Posterior cingulate gyrus (tissue), 11 donors: ENCODE data around the gene EEF1A1.
"Not testable (repeated sequence)": the region's sequence is repeated elsewhere in the genome, so short reads cannot be mapped to it uniquely, and the experiment has no call there.

Source experiments
- DNase-seq, 10 donors: peaks; one replicate each; pipeline versions ENCODE4 v3.0.0 to v3.0.0-alpha.2; 2020 to 2021; ENCODE audit warnings: mixed read lengths in 3 of 10
- intact Hi-C: fragments of 100-400 bp; cut with DNase I; formaldehyde crosslinking; loops from one replicate; pipeline ENCODE4 v1.15.1; 2023

EEF1A1 gene

DNA sequence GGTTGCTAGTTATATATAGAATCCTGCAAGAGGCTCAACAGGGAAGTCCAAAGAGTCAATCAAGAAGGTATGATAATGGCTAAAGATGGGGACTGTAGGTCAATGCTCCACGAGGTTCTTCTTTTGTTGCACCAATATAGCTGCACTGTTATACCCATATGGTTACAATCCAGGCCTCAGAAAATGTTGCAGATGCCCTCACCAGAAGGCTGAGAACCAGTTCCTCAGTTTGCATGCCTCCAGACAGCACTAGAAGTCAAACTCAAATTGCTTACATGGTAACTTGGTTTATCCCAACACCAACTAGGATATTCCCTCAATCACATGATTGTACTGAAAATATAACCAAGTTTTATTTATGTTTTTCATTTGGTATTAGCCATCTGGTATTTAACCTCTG is 12.1 kb downstream of the EEF1A1 start:
- no peak for DNase-seq
- intact Hi-C loops: no loop called here

DNA sequence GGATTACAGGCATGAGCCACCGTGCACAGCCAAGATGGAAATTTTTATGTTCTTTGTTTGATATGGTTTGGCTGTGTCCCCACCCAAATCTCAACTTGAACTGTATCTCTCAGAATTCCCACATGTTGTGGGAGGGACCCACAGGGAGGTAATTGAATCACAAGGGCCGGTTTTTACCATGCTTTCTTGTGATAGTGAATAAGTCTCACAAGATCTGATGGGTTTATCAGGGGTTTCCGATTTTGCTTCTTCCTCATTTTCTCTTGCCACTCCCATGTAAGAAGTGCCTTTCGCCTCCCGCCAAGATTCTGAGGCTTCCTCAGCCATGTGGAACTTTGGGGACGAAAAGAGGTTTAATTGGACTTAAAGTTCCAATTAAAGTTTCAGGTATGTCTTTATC is 14.6 kb downstream of the EEF1A1 start:
- intact Hi-C loops: no loop called here

DNA sequence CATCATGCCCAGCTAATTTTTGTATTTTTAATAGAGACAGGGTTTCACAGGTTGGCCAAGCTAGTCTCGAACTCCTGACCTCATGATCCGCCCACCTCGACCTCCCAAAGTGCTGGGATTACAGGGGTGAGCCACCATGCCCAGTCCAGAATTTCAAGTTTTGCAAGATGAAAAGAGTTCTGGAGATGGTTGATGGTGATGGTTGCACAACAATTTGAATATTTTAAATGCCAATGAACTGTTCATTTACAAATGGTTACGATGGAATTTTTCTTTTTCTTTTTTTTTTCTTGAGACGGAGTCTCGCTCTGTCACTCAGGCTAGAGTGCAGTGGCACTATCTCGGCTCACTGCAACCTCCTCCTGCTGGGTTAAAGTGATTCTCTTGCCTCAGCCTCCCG is 15.1 kb downstream of the EEF1A1 start:
- DNase-seq, intact Hi-C loops: not testable (repeated sequence)

More for the DNA sequence above, 14.6 kb downstream of the EEF1A1 start:
- no peak for DNase-seq

DNA sequence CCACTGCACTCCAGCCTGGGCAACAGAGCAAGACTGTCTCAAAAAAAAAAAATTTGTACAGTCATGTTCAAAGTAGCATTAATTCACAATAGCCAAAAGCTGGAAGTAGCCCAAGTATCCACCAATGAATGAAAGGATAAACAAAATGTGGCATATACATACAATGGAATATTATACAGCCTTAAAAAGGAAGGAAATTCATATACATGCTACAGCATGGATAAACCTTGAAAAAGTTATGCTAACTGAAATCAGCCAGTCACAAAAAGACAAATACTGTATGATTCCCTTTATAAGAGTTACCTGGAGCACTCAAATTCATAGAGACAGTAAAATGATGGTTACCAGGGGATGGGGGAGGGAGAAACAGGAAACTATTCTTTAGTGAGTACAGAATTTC is 15.7 kb downstream of the EEF1A1 start:
- intact Hi-C loops: no loop called here

DNA sequence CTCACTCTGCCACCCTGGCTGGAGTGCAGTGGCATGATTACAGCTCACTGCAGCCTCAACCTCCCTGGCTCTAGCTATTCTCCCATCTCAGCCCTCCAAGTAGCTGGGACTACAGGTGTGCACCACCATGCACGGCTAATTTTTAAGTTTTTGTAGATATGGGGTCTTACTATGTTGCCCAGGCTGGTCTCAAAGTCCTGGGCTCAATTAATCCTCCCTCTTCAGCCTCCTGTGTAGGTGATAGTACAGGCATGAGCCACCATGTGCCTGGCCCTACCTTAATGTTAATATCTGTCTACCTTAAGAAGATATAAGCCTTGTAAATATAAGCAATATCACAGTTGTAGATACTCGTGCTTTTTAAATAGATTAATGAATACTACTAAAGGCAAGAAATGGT is 16.7 kb downstream of the EEF1A1 start:
- DNase-seq: no peak
- intact Hi-C loops: no loop called here

More for the DNA sequence above, 15.7 kb downstream of the EEF1A1 start:
- no peak for DNase-seq

DNA sequence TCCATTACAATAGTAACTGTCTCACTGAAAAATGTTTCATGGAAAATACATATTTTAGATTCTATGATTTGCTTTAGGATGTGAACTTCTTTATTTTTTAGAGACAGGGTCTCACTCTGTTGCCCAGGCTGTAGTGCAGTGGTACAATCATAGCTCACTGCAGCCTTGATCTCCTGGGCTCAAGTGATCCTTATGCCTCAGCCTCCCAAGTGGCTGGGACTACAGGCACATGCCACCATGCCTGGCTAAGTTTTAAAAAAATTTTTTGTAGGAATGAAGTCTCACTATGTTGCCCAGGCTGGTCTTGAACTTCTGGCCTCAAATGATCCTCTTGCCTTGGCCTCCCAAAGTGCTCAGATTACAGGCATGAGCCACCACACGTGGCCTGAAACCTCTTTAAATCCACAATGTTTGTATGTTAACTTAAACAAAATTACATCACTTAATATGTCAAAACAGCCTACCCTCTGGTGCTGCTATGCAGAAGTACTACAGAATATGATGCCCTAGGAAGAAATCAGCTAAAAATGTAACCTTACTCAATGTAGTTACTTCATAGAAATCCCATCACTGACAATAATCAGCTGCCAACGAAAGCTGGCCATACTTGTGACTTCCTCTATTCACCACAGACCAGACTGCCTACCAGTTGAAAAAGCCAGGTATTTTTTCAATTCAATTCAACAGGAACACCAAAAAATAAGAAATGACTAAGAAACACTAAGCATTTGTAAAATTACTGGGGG is 17.6 kb downstream of the EEF1A1 start:
- no peak for DNase-seq
- intact Hi-C loops: no loop called here

DNA sequence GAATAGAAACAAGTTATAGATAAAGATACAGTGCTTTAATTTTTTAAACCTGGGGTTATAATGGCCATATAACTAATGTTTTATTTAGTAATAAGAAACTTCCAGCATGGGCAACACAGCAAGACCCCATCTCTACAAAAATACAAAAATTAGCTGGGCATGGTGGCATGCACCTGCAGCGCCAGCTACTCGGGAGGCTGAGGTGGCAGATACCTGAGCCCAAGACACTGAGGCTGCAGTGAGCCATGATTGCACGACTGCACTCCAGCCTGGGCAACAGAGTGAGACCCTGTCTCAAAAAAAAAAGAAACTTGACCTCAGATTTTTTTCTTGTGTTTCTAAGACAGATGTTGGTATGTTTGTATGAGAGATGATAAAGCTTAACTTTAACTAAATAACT is 22.9 kb downstream of the EEF1A1 start:
- DNase-seq: no peak
- intact Hi-C loops: no loop called here

DNA sequence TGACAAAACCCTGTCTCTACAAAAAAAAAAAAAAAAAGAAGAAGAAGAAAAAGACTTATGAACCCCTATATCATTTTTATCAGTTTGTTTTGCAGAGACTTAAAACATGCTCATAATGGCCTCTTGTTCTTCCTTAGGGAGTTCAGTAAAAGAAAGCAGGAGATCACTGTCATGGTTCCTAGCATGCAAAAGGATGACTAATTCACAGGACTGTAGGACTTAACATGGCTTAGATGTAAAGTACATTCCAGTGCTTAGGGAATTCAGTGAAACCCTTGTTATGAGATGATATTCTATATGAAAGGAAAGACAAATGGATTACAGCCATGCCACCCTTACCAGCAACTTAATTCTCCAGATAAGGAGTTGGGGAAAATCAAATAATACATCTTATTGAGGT is 29.5 kb downstream of the EEF1A1 start:
- intact Hi-C loops: no loop called here
- no peak for DNase-seq

DNA sequence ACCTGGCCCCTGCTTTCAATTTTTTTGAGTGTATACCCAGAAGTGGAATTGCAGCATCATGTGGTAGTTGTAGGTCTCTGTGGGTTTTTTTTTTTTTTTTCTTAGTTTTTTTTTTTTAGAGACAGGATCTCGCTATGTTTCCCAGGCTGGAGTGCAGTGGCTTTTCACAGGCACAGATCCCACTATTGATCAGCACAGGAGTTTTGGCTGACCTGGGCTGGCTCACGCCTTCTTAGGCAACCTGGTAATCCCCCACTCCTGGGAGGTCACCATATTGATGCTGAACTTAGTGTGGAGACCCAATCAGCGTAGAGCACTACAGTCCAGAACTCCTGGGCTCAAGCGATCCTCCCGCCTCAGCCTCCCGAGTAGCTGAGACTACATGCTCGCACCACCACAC is 33.4 kb downstream of the EEF1A1 start:
- intact Hi-C loops: no loop called here

DNA sequence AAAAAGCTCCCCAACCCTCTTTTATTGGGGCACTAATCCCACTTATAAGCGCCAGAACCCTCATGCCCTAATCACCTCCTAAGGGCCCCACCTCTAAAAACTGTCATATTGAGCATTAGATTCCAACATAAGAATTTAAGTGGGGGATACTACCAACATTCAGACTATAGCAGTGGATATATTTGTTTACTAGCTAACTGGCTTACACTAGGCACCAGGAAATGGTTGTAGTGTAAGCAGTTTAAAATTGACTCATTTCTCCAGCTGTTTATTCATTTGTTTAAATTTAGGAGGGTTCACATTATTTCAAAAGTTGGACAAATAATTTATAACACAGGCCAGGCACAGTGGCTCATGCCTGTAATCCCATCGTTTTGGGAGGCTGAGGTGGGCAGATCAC is 36.4 kb downstream of the EEF1A1 start:
- no peak for DNase-seq
- intact Hi-C loops: no loop called here

More for the DNA sequence above, 33.4 kb downstream of the EEF1A1 start:
- no peak for DNase-seq

DNA sequence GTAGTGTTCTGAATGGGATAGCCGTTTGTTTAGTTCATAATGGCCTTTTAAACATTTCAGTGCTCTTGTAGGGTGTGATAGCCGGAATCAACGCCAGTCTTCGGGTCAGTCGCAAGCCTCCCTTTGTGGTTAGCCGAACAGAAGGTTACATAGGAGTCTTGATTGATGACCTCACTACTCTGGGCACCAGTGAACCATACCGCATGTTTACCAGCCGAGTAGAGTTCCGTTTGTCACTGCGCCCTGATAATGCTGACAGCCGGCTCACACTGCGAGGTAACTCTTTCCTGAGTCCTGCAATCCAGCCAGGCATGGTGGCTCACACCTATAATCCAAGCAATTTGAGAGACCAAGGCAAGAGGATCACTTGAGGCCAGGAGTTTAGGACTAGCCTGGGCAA is 38.9 kb downstream of the EEF1A1 start:
- intact Hi-C loops: no loop called here
- no peak for DNase-seq

DNA sequence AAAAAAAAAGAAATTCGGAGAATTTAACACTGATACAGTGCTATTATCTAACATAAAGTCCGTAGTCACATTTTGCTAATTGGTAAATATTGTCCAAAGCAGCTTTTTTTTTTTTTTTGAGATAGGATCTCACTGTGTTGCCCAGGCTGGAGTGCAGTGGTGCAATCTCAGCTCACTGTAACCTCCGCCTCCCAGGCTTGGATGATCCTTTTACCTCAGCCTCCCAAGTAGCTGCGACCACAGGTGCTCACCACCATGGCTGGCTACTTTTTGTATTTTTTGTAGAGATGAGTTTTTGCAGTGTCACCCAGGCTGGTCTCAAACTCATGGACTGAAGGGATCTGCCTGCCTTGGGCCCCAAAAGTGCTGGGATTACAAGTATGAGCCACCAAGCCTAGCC is 43.4 kb downstream of the EEF1A1 start:
- no peak for DNase-seq
- intact Hi-C loops: no loop called here

DNA sequence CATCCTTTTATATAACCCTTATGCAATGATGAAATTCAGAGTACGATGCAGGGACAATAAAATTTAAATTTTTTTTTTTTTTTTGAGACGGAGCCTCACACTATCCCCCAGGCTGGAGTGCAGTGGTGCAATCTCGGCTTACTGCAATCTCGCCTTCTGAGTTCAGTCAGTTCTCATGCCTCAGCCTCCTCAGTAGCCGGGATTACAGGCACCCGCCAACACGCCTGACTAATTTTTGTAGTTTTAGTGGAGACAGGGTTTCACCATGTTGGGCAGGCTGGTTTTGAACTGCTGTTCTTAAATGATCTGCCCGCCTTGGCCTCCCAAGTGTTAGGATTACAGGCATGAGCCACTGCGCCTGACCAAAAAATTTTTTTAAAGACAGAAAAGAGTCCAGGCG is 44.1 kb downstream of the EEF1A1 start:
- intact Hi-C loops: no loop called here

DNA sequence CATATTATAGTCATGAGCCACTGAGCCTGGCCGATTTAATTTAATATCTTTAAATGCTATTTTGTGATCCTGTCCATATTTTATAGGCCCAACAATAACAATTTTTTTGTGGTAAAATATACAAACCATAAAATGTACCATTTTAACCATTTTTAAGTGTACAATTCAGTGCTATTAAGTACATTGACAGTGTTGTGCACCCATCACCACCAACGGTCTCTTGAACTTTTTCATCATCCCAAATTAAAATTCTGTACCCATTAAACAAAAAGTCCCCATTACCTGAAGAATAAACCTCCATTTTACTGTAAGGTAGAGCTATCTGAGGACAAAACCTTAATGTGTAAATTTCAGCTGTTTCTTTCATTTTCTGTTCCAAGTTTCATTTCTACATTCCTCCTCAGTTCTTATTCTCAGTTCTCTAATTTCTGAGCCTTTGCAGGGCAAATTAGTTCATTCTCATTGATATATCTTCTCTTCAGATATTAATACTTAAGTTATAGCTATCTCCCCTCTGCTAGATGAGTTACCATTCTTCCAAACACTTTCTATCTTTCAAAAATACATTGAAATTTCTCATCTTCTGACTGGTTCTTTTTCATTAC is 49.0 kb downstream of the EEF1A1 start:
- no peak for DNase-seq
- intact Hi-C loops: no loop called here

More for the DNA sequence above, 44.1 kb downstream of the EEF1A1 start:
- DNase-seq: no peak
